HAP-1 (cell line): Measurements from ENCODE around the gene FBLN2.
"Not testable (repeated sequence)": the region's sequence is repeated elsewhere in the genome, so short reads cannot be mapped to it uniquely, and the experiment has no call there.

Source experiments
- DNase-seq, 2 experiments: peaks; one replicate each; pipeline ENCODE4 v3.0.0-alpha.2; 2016 to 2020; ENCODE audit warnings: low spot score in 2 of 2
- H3K27me3 ChIP-seq: fragments of 250-450 bp; sonication (Bioruptor Pico); 2 replicates; pipeline ENCODE4 v1.5.1; 2020; ENCODE audit warnings: low read depth, mild to moderate bottlenecking, moderate library complexity
- H3K36me3 ChIP-seq: fragments of 250-450 bp; sonication (Bioruptor Pico); replicated peaks from 2 replicates; pipeline ENCODE4 v1.5.1; 2020; ENCODE audit warnings: mild to moderate bottlenecking
- H3K4me1 ChIP-seq: fragments of 250-450 bp; sonication (Bioruptor Pico); 2 replicates; pipeline ENCODE4 v1.5.1; 2020; ENCODE audit warnings: mild to moderate bottlenecking
- H3K4me3 ChIP-seq: fragments of 250-450 bp; sonication (Bioruptor Pico); 2 replicates; pipeline ENCODE4 v1.5.1; 2020; ENCODE audit warnings: mild to moderate bottlenecking, moderate library complexity
- H3K9me3 ChIP-seq: fragments of 250-450 bp; sonication (Bioruptor Pico); 2 replicates; pipeline ENCODE4 v1.5.1; 2020; ENCODE audit warnings: mild to moderate bottlenecking, moderate library complexity
- in situ Hi-C: fragments of 300-500 bp; cut with MboI; formaldehyde crosslinking; loops from 3 replicates; pipeline ENCODE4 v1.14.3; 2020; ENCODE audit warnings: low sequenced_read_pairs, inconsistent platforms, mixed read lengths

Gene FBLN2

GRCh38 chr3:13548696-13549622 lies at the start of gene FBLN2:
FBLN2 (plus strand) TSS chr3:13549125; CDS start chr3:13570356, 21,231 bp downstream.
- H3K9me3 ChIP-seq, result no peaks in the 10 kb centered on the region

GRCh38 chr3:13499246-13499645 lies 49.7 kb upstream of the FBLN2 start:
- in situ Hi-C loops, result loop anchor here (5.0 kb wide), 2 partner anchors 148 to 383 kb away; partner anchors contain the start of gene WNT7A
- DNase-seq, H3K36me3 ChIP-seq, H3K4me1 ChIP-seq, H3K4me3 ChIP-seq, H3K27me3 ChIP-seq, H3K9me3 ChIP-seq: not testable (repeated sequence)

More at GRCh38 chr3:13548696-13549622, at the start of gene FBLN2:
- H3K27me3 ChIP-seq, result no peaks in the 10 kb centered on the region
- H3K36me3 ChIP-seq, result no peaks in the 10 kb centered on the region
- DNase-seq, result peak; percentile 30 to 71
- no peaks in the 10 kb centered on the region for H3K4me1 ChIP-seq
- H3K4me3 ChIP-seq, result peak within 1 kb of the TSS; percentile 11; the same call in 1 of the 2 replicates
- in situ Hi-C loops, result no loop called here

GRCh38 chr3:13500133-13500885 lies 48.6 kb upstream of the FBLN2 start:
- no peaks in the 10 kb centered on the region for H3K4me1 ChIP-seq
- H3K27me3 ChIP-seq, result no peaks in the 10 kb centered on the region
- DNase-seq, result peak in 1 of 2 experiments; percentile 60
- in situ Hi-C loops, result no loop called here
- H3K9me3 ChIP-seq, result no peaks in the 10 kb centered on the region
- H3K36me3 ChIP-seq, result no peaks in the 10 kb centered on the region
- H3K4me3 ChIP-seq, result no peak overlapping the region

- H3K9me3 ChIP-seq, result no peaks in the 10 kb centered on the region
- DNase-seq, result no peak
- H3K4me1 ChIP-seq, result no peaks in the 10 kb centered on the region
- H3K36me3 ChIP-seq, result no peaks in the 10 kb centered on the region
- no peaks in the 10 kb centered on the region for H3K27me3 ChIP-seq
- no peak overlapping the region for H3K4me3 ChIP-seq
- in situ Hi-C loops, result no loop called here
Measured at GRCh38 chr3:13501056-13501455, 47.9 kb upstream of the FBLN2 start.

GRCh38 chr3:13501521-13501920 lies 47.4 kb upstream of the FBLN2 start:
- no peaks in the 10 kb centered on the region for H3K36me3 ChIP-seq
- in situ Hi-C loops, result no loop called here
- H3K9me3 ChIP-seq, result no peaks in the 10 kb centered on the region

GRCh38 chr3:13501958-13502790 lies 46.8 kb upstream of the FBLN2 start:
- in situ Hi-C loops, result no loop called here
- Histone ChIP-seq H3K9me3 (no peaks in the 10 kb centered on the region), H3K36me3 (no peaks in the 10 kb centered on the region), H3K4me1 (no peaks in the 10 kb centered on the region), H3K4me3 (no peak overlapping the region), H3K27me3 (no peaks in the 10 kb centered on the region)
- DNase-seq, result no peak

More at GRCh38 chr3:13501521-13501920, 47.4 kb upstream of the FBLN2 start:
- no peak for DNase-seq
- Histone ChIP-seq H3K4me3 (no peak overlapping the region), H3K4me1 (no peaks in the 10 kb centered on the region), H3K27me3 (no peaks in the 10 kb centered on the region)

GRCh38 chr3:13502791-13503060 lies 46.2 kb upstream of the FBLN2 start:
- Histone ChIP-seq H3K27me3 (no peaks in the 10 kb centered on the region), H3K9me3 (no peaks in the 10 kb centered on the region)
- in situ Hi-C loops, result no loop called here

GRCh38 chr3:13504161-13504831 lies 44.6 kb upstream of the FBLN2 start:
- Histone ChIP-seq H3K36me3 (no peaks in the 10 kb centered on the region), H3K27me3 (no peaks in the 10 kb centered on the region), H3K9me3 (no peaks in the 10 kb centered on the region), H3K4me3 (no peak overlapping the region), H3K4me1 (no peaks in the 10 kb centered on the region)
- in situ Hi-C loops, result no loop called here
- no peak for DNase-seq

More at GRCh38 chr3:13502791-13503060, 46.2 kb upstream of the FBLN2 start:
- H3K4me3 ChIP-seq, result no peak overlapping the region
- no peaks in the 10 kb centered on the region for H3K4me1 ChIP-seq
- H3K36me3 ChIP-seq, result no peaks in the 10 kb centered on the region
- DNase-seq, result no peak

- no peaks in the 10 kb centered on the region for H3K4me1 ChIP-seq
- H3K9me3 ChIP-seq, result no peaks in the 10 kb centered on the region
- H3K36me3 ChIP-seq, result no peaks in the 10 kb centered on the region
- no peak overlapping the region for H3K4me3 ChIP-seq
- no peaks in the 10 kb centered on the region for H3K27me3 ChIP-seq
- in situ Hi-C loops, result no loop called here
- no peak for DNase-seq
Measured at GRCh38 chr3:13505147-13506130, 43.5 kb upstream of the FBLN2 start.

GRCh38 chr3:13506239-13506638 lies 42.7 kb upstream of the FBLN2 start:
- in situ Hi-C loops, result no loop called here
- no peaks in the 10 kb centered on the region for H3K36me3 ChIP-seq
- H3K4me1 ChIP-seq, result no peaks in the 10 kb centered on the region
- H3K9me3 ChIP-seq, result no peaks in the 10 kb centered on the region
- DNase-seq, result no peak
- H3K4me3 ChIP-seq, result no peak overlapping the region
- H3K27me3 ChIP-seq, result no peaks in the 10 kb centered on the region

- no peak for DNase-seq
- H3K4me3 ChIP-seq, result no peak overlapping the region
- H3K27me3 ChIP-seq, result no peaks in the 10 kb centered on the region
- no peaks in the 10 kb centered on the region for H3K4me1 ChIP-seq
- in situ Hi-C loops, result no loop called here
- H3K9me3 ChIP-seq, result no peaks in the 10 kb centered on the region
- no peaks in the 10 kb centered on the region for H3K36me3 ChIP-seq
Measured at GRCh38 chr3:13506680-13507079, 42.2 kb upstream of the FBLN2 start.

GRCh38 chr3:13507247-13507569 lies 41.7 kb upstream of the FBLN2 start:
- H3K4me3 ChIP-seq, result no peak overlapping the region
- DNase-seq, result no peak
- H3K9me3 ChIP-seq, result no peaks in the 10 kb centered on the region
- in situ Hi-C loops, result no loop called here
- no peaks in the 10 kb centered on the region for H3K27me3 ChIP-seq
- no peaks in the 10 kb centered on the region for H3K36me3 ChIP-seq
- no peaks in the 10 kb centered on the region for H3K4me1 ChIP-seq
